Stimulated activated CD8-positive, alpha-beta memory T cell treated with anti-CD3 and anti-CD28 coated beads, Interleukin-12 subunit alpha, Interleukin-12 subunit beta, amount 100 ng/mL, for 24 hours (primary cell): ENCODE results near the gene PLEKHG2.
"Not testable (repeated sequence)": the region's sequence is repeated elsewhere in the genome, so short reads cannot be mapped to it uniquely, and the experiment has no call there.

Source experiments
- DNase-seq: peaks from one replicate; pipeline ENCODE4 v3.0.0-alpha.2; 2020; ENCODE audit errors: extremely low read depth

The PLEKHG2 gene

GRCh38 chr19:39446365-39447084 is 34.1 kb downstream of the PLEKHG2 start:
- no peak for DNase-seq

- DNase-seq, result no peak
Observed at GRCh38 chr19:39448271-39448670, 35.8 kb downstream of the PLEKHG2 start.

GRCh38 chr19:39449116-39449797 is 36.8 kb downstream of the PLEKHG2 start:
- DNase-seq, result no peak

GRCh38 chr19:39451257-39451656 is 38.8 kb downstream of the PLEKHG2 start:
- DNase-seq, result not testable (repeated sequence)

- DNase-seq, result no peak
Observed at GRCh38 chr19:39463403-39463802, 50.9 kb downstream of the PLEKHG2 start.

- DNase-seq, result no peak
Observed at GRCh38 chr19:39465956-39466747, 53.7 kb downstream of the PLEKHG2 start.

GRCh38 chr19:39467941-39468340 is 55.5 kb downstream of the PLEKHG2 start:
- no peak for DNase-seq

- DNase-seq, result no peak
Observed at GRCh38 chr19:39469036-39469435, 56.6 kb downstream of the PLEKHG2 start.

- DNase-seq, result no peak
Observed at GRCh38 chr19:39469567-39469966, 57.1 kb downstream of the PLEKHG2 start.

- no peak for DNase-seq
Observed at GRCh38 chr19:39470724-39471339, 58.4 kb downstream of the PLEKHG2 start.

GRCh38 chr19:39471756-39472536 is 59.5 kb downstream of the PLEKHG2 start:
- DNase-seq, result no peak

GRCh38 chr19:39472746-39473442 is 60.4 kb downstream of the PLEKHG2 start:
- DNase-seq, result no peak

GRCh38 chr19:39473443-39473960 is 61.0 kb downstream of the PLEKHG2 start:
- no peak for DNase-seq

GRCh38 chr19:39474139-39474620 is 61.7 kb downstream of the PLEKHG2 start:
- no peak for DNase-seq

- no peak for DNase-seq
Observed at GRCh38 chr19:39475748-39476147, 63.3 kb downstream of the PLEKHG2 start.
